NCI-H2107 treated with DMSO at 0.1 percent for 48 hours (cell line): Measurements from ENCODE around the gene GJA10.

Experiments used
- DNase-seq: peaks from one replicate; lab custom pipeline; 2025; ENCODE audit not compliant: unreplicated experiment; lab: John Stamatoyannopoulos, UW

GJA10 gene

DNA sequence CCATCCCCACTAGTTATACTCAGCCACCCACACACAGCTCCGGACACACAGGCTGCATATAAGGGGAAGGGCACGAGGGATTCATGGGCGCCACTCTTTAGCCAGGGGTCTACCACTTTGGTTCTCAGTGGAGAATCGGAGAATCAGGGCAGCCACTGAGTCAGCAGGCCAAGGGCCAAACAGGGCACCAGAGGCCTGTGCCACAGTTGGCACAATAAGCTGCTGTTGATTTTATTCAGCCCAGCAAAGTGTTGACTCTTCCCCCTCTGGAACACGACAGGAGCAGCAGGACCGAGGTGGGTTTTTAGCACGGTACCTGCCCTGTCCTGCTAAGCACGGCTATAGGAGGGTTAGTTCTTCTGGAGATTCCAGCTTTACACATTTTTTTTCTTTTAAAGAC is 48.3 kb downstream of the GJA10 start:
- DNase-seq: no peak

DNA sequence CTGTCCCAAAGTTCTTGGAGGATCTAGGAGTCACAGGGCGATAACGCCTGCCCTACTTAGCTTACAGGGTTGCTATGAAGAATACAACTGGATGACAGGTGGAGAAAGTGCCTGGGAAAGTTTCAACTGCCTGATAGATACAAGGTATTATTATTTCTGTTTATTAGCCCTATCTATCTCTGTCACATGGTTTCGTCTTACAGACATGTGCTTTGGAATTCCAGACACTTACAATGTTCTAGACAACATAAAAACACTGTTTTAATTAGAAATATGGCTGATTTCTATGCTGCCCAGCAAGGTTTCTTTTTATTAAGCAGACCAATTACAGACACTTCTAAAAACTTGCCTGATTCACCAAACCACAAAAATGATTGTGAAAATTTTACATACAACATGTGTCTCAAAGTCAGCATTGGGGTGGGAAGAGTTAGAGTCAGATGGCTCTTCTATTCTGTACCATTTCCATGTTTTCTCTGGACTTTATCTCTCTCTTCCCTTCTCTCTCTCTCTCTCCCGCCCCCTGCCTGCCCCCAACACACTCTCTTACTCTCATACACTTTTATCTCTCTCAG is 50.0 kb downstream of the GJA10 start:
- DNase-seq: no peak

- no peak for DNase-seq
These were observed 50.6 kb downstream of the GJA10 start for GRCh38 chr6:89944826-89945407.
